D721Med (cell line): ENCODE measurements around the gene CCNK.

Experiments
- DNase-seq: peaks from one replicate; pipeline ENCODE4 v3.0.0; 2011; ENCODE audit warnings: low spot score; ENCODE audit not compliant: insufficient read length
- FAIRE-seq: peaks from 2 replicates; lab custom pipeline; 2011; peaks lifted over from hg19 to GRCh38; lab: Jason Lieb, UNC
- TF ChIP-seq, protein P1 (sequence below): IDR thresholded peaks from 2 replicates; pipeline ENCODE4 v1.5.1; 2012; ENCODE audit warnings: mild to moderate bottlenecking, control low read depth; ENCODE audit not compliant: insufficient read depth; ENCODE audit errors: missing control alignments

The CCNK gene

DNA sequence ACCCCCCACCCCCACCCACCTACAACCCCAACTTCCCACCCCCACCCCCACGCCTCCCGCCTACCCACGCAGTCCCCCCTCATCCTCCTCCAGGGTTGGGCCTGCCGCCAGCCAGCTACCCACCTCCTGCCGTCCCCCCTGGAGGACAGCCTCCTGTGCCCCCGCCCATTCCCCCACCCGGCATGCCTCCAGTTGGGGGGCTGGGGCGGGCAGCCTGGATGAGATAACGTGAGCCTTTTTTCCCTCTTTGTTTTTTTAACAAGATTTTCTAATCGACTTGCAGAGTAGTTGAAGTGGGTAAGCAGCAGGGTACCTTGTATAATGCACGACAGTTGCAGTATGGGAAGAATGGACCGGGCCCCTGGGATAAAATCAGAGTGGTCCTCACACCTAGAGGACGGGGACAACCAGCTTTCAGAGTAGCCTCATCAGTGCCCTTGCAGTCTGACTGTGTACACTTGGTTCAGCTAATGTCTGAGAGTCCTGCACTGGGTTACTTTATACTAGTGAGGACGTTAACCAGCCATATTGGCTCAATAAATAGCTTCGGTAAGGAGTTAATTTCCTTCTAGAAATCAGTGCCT, 29.4 kb downstream of the CCNK start:
- DNase-seq: no peak
- FAIRE-seq: no peak
- TF ChIP-seq, protein P1, sequence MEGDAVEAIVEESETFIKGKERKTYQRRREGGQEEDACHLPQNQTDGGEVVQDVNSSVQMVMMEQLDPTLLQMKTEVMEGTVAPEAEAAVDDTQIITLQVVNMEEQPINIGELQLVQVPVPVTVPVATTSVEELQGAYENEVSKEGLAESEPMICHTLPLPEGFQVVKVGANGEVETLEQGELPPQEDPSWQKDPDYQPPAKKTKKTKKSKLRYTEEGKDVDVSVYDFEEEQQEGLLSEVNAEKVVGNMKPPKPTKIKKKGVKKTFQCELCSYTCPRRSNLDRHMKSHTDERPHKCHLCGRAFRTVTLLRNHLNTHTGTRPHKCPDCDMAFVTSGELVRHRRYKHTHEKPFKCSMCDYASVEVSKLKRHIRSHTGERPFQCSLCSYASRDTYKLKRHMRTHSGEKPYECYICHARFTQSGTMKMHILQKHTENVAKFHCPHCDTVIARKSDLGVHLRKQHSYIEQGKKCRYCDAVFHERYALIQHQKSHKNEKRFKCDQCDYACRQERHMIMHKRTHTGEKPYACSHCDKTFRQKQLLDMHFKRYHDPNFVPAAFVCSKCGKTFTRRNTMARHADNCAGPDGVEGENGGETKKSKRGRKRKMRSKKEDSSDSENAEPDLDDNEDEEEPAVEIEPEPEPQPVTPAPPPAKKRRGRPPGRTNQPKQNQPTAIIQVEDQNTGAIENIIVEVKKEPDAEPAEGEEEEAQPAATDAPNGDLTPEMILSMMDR: no peak

DNA sequence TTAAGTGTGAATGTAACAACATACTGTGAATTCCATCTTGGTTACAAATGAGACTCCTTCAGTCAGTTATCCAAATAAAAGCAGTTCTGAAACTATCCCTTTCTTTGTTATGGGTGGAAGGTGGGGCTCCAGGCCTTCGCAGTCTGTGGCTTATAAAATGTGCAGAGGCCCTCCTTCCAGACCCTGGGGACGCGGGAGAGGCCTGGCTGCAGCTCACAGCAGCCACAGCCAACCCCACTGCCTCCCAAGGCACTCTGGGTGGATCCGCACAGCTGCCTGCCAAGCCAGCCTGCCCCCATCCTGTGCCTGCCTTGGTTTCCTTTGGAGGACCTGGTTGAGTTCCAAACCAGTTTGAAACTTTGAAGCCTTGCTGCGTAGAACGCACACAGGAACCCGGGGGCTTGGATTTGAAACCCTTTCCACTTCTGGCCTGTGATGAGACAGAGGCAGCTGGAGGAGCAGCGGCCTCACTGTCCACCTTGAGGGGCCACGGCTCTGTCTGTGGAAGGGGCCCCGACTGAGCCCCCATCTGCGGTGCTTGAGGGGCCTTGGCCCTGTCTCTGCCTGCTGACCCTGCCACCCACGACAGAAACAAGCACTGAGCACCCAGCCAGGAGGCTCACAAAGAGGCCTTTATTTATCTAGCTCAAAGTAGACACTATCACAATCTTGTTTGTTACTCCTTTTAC, 30.4 kb downstream of the CCNK start:
- TF ChIP-seq, protein P1: no peak
- no peak for DNase-seq
- FAIRE-seq: no peak

DNA sequence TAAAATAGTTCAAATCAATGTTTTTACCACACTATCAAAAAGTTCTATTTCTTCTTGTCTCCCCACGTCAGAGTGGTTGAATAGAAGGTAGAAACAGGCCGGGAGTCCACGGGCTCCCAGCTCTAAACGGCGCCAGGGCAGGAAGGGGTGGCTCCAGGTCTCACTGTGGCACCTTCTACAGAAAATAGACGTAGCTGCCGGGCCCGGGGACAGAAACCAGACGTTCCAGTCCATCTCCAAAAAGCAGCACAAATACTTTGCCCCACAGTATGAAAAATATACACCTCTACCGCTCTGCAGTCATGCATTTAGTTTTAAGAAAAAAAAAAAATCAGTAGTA, 30.9 kb downstream of the CCNK start:
- no peak for DNase-seq
- FAIRE-seq: no peak
- TF ChIP-seq, protein P1: no peak

GRCh38 chr14:99512571-99513182, 31.5 kb downstream of the CCNK start:
- no peak for FAIRE-seq
- DNase-seq: no peak
- TF ChIP-seq, protein P1: no peak

- DNase-seq: no peak
- TF ChIP-seq, protein P1: no peak
Measured at GRCh38 chr14:99513183-99513694, 32.0 kb downstream of the CCNK start.

DNA sequence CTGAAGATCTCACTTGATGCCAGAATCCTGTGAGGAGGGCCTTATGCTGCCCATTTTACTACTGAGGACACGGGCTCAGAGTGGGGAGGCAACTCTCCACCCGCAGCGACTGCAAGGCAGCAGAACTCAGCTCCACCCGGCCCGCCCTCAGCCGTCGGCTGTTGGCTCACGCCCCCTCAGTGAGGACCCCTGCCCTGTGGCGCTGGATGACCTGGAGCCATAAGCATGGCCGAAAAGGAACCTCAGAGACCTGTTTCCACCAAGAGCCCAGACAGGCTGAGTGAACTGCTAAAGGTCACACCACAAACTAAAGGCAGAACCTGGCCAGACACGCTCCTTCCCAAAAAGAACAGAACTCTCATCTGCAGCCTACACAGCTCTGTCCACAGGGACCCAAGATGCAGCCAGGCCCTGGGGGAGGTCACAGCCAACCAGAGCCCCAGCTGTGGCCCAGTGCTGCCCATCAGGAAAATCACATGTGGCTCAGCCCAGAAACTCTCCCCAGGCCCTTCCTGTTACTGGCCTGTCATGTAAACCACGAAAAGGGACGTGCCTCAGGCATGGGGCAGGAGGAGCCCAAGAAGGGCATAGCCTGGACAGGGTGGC, 32.8 kb downstream of the CCNK start:
- DNase-seq (no peak), FAIRE-seq (no peak)
- TF ChIP-seq, protein P1: no peak

More at GRCh38 chr14:99513183-99513694, 32.0 kb downstream of the CCNK start:
- FAIRE-seq: no peak
